Right renal pelvis (tissue), 4 donors: ENCODE measurements around the gene CORO2A. TPM values are rescaled to one million over a fixed set of nuclear protein-coding genes. Genes with fewer than 3 reads are reported as not detected.
"Not testable (repeated sequence)": the region's sequence is repeated elsewhere in the genome, so short reads cannot be mapped to it uniquely, and the experiment has no call there.

Source experiments
- DNase-seq, 4 donors: peaks; one replicate each; pipeline ENCODE4 v3.0.0-alpha.2; 2013; ENCODE audit warnings: low read depth in 4 of 4, low spot score in 3 of 4, missing footprints in 1 of 4
- polyA plus RNA-seq, 4 donors: library from polyadenylated mRNA; unstranded; fragments of 120-200 nt; gene quantifications; one replicate each; pipeline ENCODE4 v1.2.1, GENCODE V29; 2013; ENCODE audit not compliant: insufficient read length in 4 of 4

Gene CORO2A
- polyA plus RNA-seq, 4 donors, result 1.9 to 3.1 (median 2.6) TPM

- DNase-seq, result no peak
Measured at GRCh38 chr9:98191671-98192502, 550 bp downstream of the CORO2A start.

- no peak for DNase-seq
Measured at GRCh38 chr9:98191181-98191608, 1.2 kb downstream of the CORO2A start.

GRCh38 chr9:98190757-98191105 lies 1.7 kb downstream of the CORO2A start:
- no peak for DNase-seq

GRCh38 chr9:98189412-98189811 lies 3.0 kb downstream of the CORO2A start:
- DNase-seq, result no peak

GRCh38 chr9:98187926-98188325 lies 4.5 kb downstream of the CORO2A start:
- DNase-seq, result no peak

GRCh38 chr9:98186236-98186635 lies 6.2 kb downstream of the CORO2A start:
- no peak for DNase-seq

GRCh38 chr9:98185611-98186171 lies 6.7 kb downstream of the CORO2A start:
- no peak for DNase-seq

GRCh38 chr9:98185021-98185567 lies 7.3 kb downstream of the CORO2A start:
- no peak for DNase-seq

- no peak for DNase-seq
Measured at GRCh38 chr9:98184326-98184725, 8.1 kb downstream of the CORO2A start.

GRCh38 chr9:98182889-98183599 lies 9.4 kb downstream of the CORO2A start:
- no peak for DNase-seq

GRCh38 chr9:98182069-98182820 lies 10.2 kb downstream of the CORO2A start:
- no peak for DNase-seq

GRCh38 chr9:98181746-98182068 lies 10.7 kb downstream of the CORO2A start:
- DNase-seq, result no peak

GRCh38 chr9:98180996-98181395 lies 11.4 kb downstream of the CORO2A start:
- DNase-seq, result no peak

- DNase-seq, result no peak
Measured at GRCh38 chr9:98178874-98179850, 13.3 kb downstream of the CORO2A start.

GRCh38 chr9:98176391-98177259 lies 15.8 kb downstream of the CORO2A start:
- no peak for DNase-seq

- DNase-seq, result no peak
Measured at GRCh38 chr9:98175762-98176161, 16.7 kb downstream of the CORO2A start.

- no peak for DNase-seq
Measured at GRCh38 chr9:98175028-98175569, 17.3 kb downstream of the CORO2A start.

GRCh38 chr9:98174502-98174918 lies 17.9 kb downstream of the CORO2A start:
- not testable (repeated sequence) for DNase-seq
